ENCODE results near the gene GRWD1. TPM values are rescaled to one million over a fixed set of nuclear protein-coding genes. Genes with fewer than 3 reads are reported as not detected.

The GRWD1 gene
- total RNA-seq, 1 donor from 2014 or later = 25.8 TPM

DNA sequence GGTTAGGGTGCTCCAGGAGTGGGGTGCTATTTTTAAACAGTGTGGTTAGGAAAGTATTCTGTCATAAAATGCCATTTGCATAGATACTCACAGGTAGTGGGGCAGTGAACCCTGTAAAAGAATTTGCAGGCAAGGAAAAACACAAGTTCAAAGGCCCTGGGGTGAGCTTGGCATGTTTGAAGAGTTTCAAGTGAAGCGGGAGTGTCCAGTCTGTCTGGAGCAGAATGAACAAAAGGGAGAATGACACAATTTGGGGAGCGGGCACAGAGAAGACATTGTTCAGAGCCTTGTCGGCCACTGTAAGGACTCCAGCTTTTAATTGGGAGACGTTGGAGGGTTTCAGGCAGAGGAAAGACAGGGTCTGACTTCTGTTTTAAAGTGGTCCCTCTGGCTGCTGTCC is 2.8 kb downstream of the GRWD1 start:
- TF ChIP-seq, protein P1, sequence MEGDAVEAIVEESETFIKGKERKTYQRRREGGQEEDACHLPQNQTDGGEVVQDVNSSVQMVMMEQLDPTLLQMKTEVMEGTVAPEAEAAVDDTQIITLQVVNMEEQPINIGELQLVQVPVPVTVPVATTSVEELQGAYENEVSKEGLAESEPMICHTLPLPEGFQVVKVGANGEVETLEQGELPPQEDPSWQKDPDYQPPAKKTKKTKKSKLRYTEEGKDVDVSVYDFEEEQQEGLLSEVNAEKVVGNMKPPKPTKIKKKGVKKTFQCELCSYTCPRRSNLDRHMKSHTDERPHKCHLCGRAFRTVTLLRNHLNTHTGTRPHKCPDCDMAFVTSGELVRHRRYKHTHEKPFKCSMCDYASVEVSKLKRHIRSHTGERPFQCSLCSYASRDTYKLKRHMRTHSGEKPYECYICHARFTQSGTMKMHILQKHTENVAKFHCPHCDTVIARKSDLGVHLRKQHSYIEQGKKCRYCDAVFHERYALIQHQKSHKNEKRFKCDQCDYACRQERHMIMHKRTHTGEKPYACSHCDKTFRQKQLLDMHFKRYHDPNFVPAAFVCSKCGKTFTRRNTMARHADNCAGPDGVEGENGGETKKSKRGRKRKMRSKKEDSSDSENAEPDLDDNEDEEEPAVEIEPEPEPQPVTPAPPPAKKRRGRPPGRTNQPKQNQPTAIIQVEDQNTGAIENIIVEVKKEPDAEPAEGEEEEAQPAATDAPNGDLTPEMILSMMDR (IDR thresholded peaks at IDR 0.05) = no peak
- Histone ChIP-seq H3K27ac (no peak overlapping the region), H3K9me3 (no peaks in the 10 kb centered on the region), H3K4me3 (no peak overlapping the region), H3K4me1 (peaks cover 31% of the 10 kb centered on the region), H3K36me3 (peaks cover 65% of the 10 kb centered on the region), H3K27me3 (ENCODE audit: low read depth) (peaks cover 8% of the 10 kb centered on the region)
- intact Hi-C loops (cut with DNase I) = no loop called here
- DNase-seq (no peak), ATAC-seq (no peak)

DNA sequence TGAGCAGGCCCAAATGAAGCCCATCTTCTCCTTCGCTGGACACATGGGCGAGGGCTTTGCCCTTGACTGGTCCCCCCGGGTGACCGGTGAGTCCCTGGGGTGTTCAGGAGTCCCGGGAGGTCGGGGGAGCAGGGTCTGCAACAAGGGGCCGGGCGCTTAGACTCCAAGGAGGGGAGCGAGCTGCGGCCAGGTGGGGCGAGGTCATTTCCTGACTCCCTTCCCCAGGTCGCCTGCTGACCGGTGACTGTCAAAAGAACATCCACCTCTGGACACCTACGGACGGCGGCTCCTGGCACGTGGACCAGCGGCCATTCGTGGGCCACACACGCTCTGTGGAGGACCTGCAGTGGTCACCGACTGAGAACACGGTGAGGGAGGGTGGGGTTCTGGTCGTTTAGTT is 4.7 kb downstream of the GRWD1 start:
- DNase-seq (no peak), ATAC-seq (no peak)
- no peak overlapping the region for H3K4me3 ChIP-seq
- TF ChIP-seq, protein P1 (IDR thresholded peaks at IDR 0.05) = no peak
- H3K27me3 ChIP-seq (ENCODE audit: low read depth) = no peaks in the 10 kb centered on the region
- intact Hi-C loops (cut with DNase I) = no loop called here
- H3K27ac ChIP-seq = no peak overlapping the region
- peaks cover 13% of the 10 kb centered on the region for H3K4me1 ChIP-seq
- peaks cover 78% of the 10 kb centered on the region for H3K36me3 ChIP-seq
- H3K9me3 ChIP-seq = no peaks in the 10 kb centered on the region

DNA sequence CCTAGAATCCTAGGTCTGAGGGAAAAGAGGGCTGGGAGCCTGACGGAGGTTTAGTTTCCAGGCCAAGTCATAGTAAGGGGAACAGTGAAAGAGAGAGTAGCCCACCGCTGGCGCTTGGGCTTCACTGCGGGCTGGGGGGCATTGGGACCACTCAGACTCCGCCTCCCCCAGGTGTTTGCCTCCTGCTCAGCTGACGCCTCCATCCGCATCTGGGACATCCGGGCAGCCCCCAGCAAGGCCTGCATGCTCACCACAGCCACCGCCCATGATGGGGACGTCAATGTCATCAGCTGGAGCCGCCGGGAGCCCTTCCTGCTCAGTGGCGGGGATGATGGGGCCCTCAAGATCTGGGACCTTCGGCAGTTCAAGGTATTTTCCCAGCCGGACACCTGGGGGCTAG is 5.1 kb downstream of the GRWD1 start:
- H3K4me1 ChIP-seq = peaks cover 12% of the 10 kb centered on the region
- H3K36me3 ChIP-seq = peaks cover 82% of the 10 kb centered on the region
- DNase-seq (no peak), ATAC-seq (no peak)
- TF ChIP-seq, protein P1 (IDR thresholded peaks at IDR 0.05) = no peak
- H3K9me3 ChIP-seq = no peaks in the 10 kb centered on the region
- H3K27ac ChIP-seq = no peak overlapping the region
- intact Hi-C loops (cut with DNase I) = no loop called here
- H3K4me3 ChIP-seq = no peak overlapping the region
- no peaks in the 10 kb centered on the region for H3K27me3 ChIP-seq (ENCODE audit: low read depth)

DNA sequence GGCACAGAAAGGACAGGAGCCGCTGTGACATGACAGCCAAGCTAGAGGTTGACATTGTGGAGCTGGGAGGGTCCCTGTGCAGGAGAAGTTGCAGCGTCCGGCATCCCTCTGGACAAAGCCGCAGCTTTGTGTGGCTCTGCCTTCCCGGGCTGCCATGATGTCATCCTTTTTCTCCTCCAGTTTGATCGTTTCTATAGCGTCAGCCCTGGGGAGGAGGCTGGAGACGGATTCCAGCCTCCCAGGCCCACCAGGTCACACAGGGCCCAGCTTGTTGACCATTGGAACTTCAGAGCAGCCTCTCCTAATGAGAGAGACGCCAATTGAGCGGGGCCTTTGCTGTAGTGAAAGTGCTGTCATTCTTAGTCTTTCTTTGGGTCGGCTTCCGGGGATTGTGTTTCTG is 5.8 kb downstream of the GRWD1 start:
- TF ChIP-seq, protein P1 (IDR thresholded peaks at IDR 0.05) = no peak
- H3K4me3 ChIP-seq = no peak overlapping the region
- no peak for ATAC-seq
- no peaks in the 10 kb centered on the region for H3K9me3 ChIP-seq
- H3K4me1 ChIP-seq = peaks cover 6% of the 10 kb centered on the region
- H3K36me3 ChIP-seq = peaks cover 90% of the 10 kb centered on the region
- H3K27ac ChIP-seq = no peak overlapping the region
- no peaks in the 10 kb centered on the region for H3K27me3 ChIP-seq (ENCODE audit: low read depth)
- no peak for DNase-seq
- intact Hi-C loops (cut with DNase I) = no loop called here

DNA sequence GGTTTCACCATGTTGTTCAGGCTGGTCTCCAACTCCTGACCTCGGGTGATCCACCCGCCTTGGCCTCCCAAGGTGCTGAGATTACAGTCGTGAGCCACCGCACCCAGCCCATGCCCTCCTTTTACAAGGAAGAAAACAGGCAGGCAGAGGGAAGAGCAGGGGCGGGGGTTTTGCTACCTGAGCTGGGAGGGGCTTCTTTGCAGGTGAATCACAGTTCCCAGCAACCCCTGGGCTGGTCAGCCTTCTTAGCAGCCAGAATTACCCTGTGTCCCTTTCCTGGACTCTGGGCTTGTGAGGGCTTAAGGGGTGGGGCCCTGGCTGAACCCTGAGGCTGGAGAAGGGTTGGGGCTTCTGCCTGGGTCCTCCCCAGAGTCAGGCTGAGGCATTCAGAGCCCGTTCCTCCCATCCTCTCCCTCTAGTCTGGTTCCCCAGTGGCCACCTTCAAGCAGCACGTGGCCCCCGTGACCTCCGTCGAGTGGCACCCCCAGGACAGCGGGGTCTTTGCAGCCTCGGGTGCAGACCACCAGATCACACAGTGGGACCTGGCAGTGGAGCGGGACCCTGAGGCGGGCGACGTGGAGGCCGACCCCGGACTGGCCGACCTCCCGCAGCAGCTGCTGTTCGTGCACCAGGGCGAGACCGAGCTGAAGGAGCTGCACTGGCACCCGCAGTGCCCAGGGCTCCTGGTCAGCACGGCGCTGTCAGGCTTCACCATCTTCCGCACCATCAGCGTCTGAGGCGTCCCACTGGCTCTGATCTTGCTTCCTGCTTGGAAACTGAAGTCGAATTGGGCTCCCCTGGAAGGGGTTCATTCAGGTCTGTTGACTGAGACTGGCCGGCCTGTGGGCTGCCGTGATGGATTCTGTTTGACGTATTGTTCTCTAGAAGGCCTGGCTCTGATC is 6.8 kb downstream of the GRWD1 start:
- intact Hi-C loops (cut with DNase I) = no loop called here
- ATAC-seq (no peak), DNase-seq (peak; percentile 38)
- no peaks in the 10 kb centered on the region for H3K4me1 ChIP-seq
- TF ChIP-seq, protein P1 (IDR thresholded peaks at IDR 0.05) = no peak
- H3K4me3 ChIP-seq = no peak overlapping the region
- no peaks in the 10 kb centered on the region for H3K27me3 ChIP-seq (ENCODE audit: low read depth)
- H3K27ac ChIP-seq = no peak overlapping the region
- peaks cover 92% of the 10 kb centered on the region for H3K36me3 ChIP-seq
- H3K9me3 ChIP-seq = no peaks in the 10 kb centered on the region

Data from lower lobe of right lung (tissue), 2 donors.